Liver (tissue), 9 donors: ENCODE data around the gene AGMAT. TPM values are rescaled to one million over a fixed set of nuclear protein-coding genes. Genes with fewer than 3 reads are reported as not detected.

ENCODE experiments used
- DNase-seq: peaks from one replicate; pipeline ENCODE4 v3.0.0-alpha.2; 2017; ENCODE audit warnings: low spot score
- H3K27ac ChIP-seq, 2 donors: one replicate each; pipeline ENCODE4 v1.7.0; 2013; ENCODE audit warnings: inconsistent platforms in 2 of 2, low read length in 2 of 2, control low read depth in 1 of 2, low read depth in 1 of 2, mild to moderate bottlenecking in 1 of 2
- H3K27me3 ChIP-seq, 4 donors: one replicate each; pipeline versions ENCODE4 v1.6.1 to v1.7.0; 2013; ENCODE audit warnings: low read length in 3 of 4, inconsistent platforms in 1 of 4, mild to moderate bottlenecking in 1 of 4, moderate library complexity in 1 of 4; ENCODE audit not compliant: control insufficient read depth in 4 of 4, insufficient read depth in 4 of 4
- H3K36me3 ChIP-seq, 4 donors: one replicate each; pipeline versions ENCODE4 v1.6.1 to v1.7.0; 2013; ENCODE audit warnings: low read length in 3 of 4, mild to moderate bottlenecking in 3 of 4, low read depth in 1 of 4, moderate library complexity in 1 of 4; ENCODE audit not compliant: control insufficient read depth in 4 of 4, insufficient read depth in 3 of 4
- H3K4me1 ChIP-seq, 4 donors: one replicate each; pipeline versions ENCODE4 v1.6.1 to v1.7.0; 2013; ENCODE audit warnings: low read length in 3 of 4, mild to moderate bottlenecking in 3 of 4, moderate library complexity in 1 of 4; ENCODE audit not compliant: control insufficient read depth in 4 of 4, insufficient read depth in 4 of 4
- H3K4me3 ChIP-seq, 3 donors: one replicate each; pipeline versions ENCODE4 v1.6.1 to v1.7.0; 2013; ENCODE audit warnings: low read length in 3 of 3, control low read depth in 1 of 3, low read depth in 1 of 3, mild to moderate bottlenecking in 1 of 3
- H3K9ac ChIP-seq, 2 donors: one replicate each; pipeline ENCODE4 v1.7.0; 2013; ENCODE audit warnings: low read length in 2 of 2, mild to moderate bottlenecking in 2 of 2, moderate library complexity in 2 of 2, control low read depth in 1 of 2, low read depth in 1 of 2
- H3K9me3 ChIP-seq, 4 donors: one replicate each; pipeline versions ENCODE4 v1.6.1 to v1.7.0; 2013; ENCODE audit warnings: low read length in 3 of 4; ENCODE audit not compliant: control insufficient read depth in 4 of 4
- ATF3 ChIP-seq: IDR thresholded peaks from 2 replicates; pipeline ENCODE4 v1.6.1; 2016; ENCODE audit warnings: antibody characterized with exemption
- CTCF ChIP-seq: fragments of 150-350 bp; IDR thresholded peaks from 2 replicates; pipeline ENCODE4 v1.5.1; 2017; ENCODE audit warnings: improper control_type of control experiment, low read depth, low read length; ENCODE audit not compliant: missing input control
- EGR1 ChIP-seq, 2 donors: IDR thresholded peaks; 2 replicates each; pipeline ENCODE4 v1.6.1; 2016 to 2018; ENCODE audit warnings: antibody characterized with exemption in 2 of 2, low read depth in 2 of 2
- FOXA1 ChIP-seq: IDR thresholded peaks from 2 replicates; pipeline ENCODE4 v1.6.1; 2016; ENCODE audit warnings: antibody characterized with exemption
- FOXA2 ChIP-seq: IDR thresholded peaks from 2 replicates; pipeline ENCODE4 v1.6.1; 2016; ENCODE audit warnings: antibody characterized with exemption
- GABPA ChIP-seq, 2 donors: IDR thresholded peaks in 1 of 2; conservative IDR thresholded peaks in 1 of 2; 2 replicates each; pipeline ENCODE4 v1.6.1; 2016; ENCODE audit warnings: antibody characterized with exemption in 2 of 2, mild to moderate bottlenecking in 1 of 2, moderate library complexity in 1 of 2
- HNF4A ChIP-seq, 2 donors: conservative IDR thresholded peaks; 2 replicates each; pipeline ENCODE4 v1.6.1; 2016; ENCODE audit warnings: antibody characterized with exemption in 2 of 2, mild to moderate bottlenecking in 2 of 2
- HNF4G ChIP-seq: IDR thresholded peaks from 2 replicates; pipeline ENCODE4 v1.6.1; 2016; ENCODE audit warnings: antibody characterized with exemption
- JUND ChIP-seq, 2 donors: IDR thresholded peaks; 2 replicates each; pipeline ENCODE4 v1.6.1; 2016; ENCODE audit warnings: antibody characterized with exemption in 2 of 2
- MAX ChIP-seq: IDR thresholded peaks from 2 replicates; pipeline ENCODE4 v1.6.1; 2016; ENCODE audit warnings: antibody characterized with exemption
- NR2F2 ChIP-seq: IDR thresholded peaks from 2 replicates; pipeline ENCODE4 v1.6.1; 2016; ENCODE audit warnings: antibody characterized with exemption
- RAD21 ChIP-seq, 2 donors: IDR thresholded peaks; 2 replicates each; pipeline ENCODE4 v1.6.1; 2016; ENCODE audit warnings: antibody characterized with exemption in 2 of 2, mild to moderate bottlenecking in 2 of 2
- REST ChIP-seq: IDR thresholded peaks from 2 replicates; pipeline ENCODE4 v1.6.1; 2016; ENCODE audit warnings: antibody characterized with exemption, mild to moderate bottlenecking
- RXRA ChIP-seq, 2 donors: IDR thresholded peaks; 2 replicates each; pipeline ENCODE4 v1.6.1; 2017 to 2018; ENCODE audit warnings: antibody characterized with exemption in 2 of 2, mild to moderate bottlenecking in 1 of 2
- SP1 ChIP-seq: IDR thresholded peaks from 2 replicates; pipeline ENCODE4 v1.6.1; 2018; ENCODE audit warnings: antibody characterized with exemption, mild to moderate bottlenecking
- TAF1 ChIP-seq: conservative IDR thresholded peaks from 2 replicates; pipeline ENCODE4 v1.6.1; 2016; ENCODE audit warnings: antibody characterized with exemption, mild to moderate bottlenecking
- YY1 ChIP-seq: IDR thresholded peaks from 2 replicates; pipeline ENCODE4 v1.6.1; 2016; ENCODE audit warnings: antibody characterized with exemption, mild to moderate bottlenecking
- ZBTB33 ChIP-seq: IDR thresholded peaks from 2 replicates; pipeline ENCODE4 v1.6.1; 2016; ENCODE audit warnings: antibody characterized with exemption
- WGBS: extraction: QIAGEN DNeasy Blood & Tissue Kit; methylation state at CpG from one replicate; pipeline ENCODE4 v1.1.7; 2013; 5-methylcytosine and 5-hydroxymethylcytosine counted together
- polyA plus RNA-seq, 2 donors: library from polyadenylated mRNA; stranded (reverse) in 1 of 2; unstranded in 1 of 2; fragments of 200-250 nt in 1 of 2; fragments of >200 nt in 1 of 2; fragmentation: Nextera tagmentation in 1 of 2; extraction: Ambion mirVana in 1 of 2; gene quantifications; one replicate each; pipeline versions ENCODE4 v1.2.1 to v1.2.3, GENCODE V29; 2013 to 2015
- total RNA-seq, 2 donors: library from RNA; depleted of rRNA; stranded (reverse); fragments of >200 nt; gene quantifications; one replicate each; pipeline ENCODE4 v1.2.3, GENCODE V29; 2014
- donor health status: healthy.
- donor health status: healthy.
- donor health status: healthy.
- donor health status: healthy.
- donor health status: healthy.

Gene AGMAT
- total and polyA plus RNA-seq, 4 donors: 31.9 to 83.6 (median 40.6) TPM

- no peak for DNase-seq
- H3K9ac ChIP-seq: no peak overlapping the region
- no peaks in the 10 kb centered on the region for H3K9me3 ChIP-seq
- TF ChIP-seq TAF1 (no peak), MAX (no peak), SP1 (no peak), GABPA (IDR thresholded peaks at IDR 0.05 in 1 of 2, conservative IDR thresholded peaks at IDR 0.05 in 1 of 2) (no peak), ATF3 (no peak), JUND (IDR thresholded peaks at IDR 0.05) (no peak)
- no peak overlapping the region for H3K27ac ChIP-seq
- peaks cover 6 to 50% (median 32%) of the 10 kb centered on the region in 4 donors for H3K36me3 ChIP-seq
- H3K4me3 ChIP-seq: no peak overlapping the region
- no peaks in the 10 kb centered on the region for H3K27me3 ChIP-seq
- 88% methylated on average over 7 of the region's 7 CpGs for whole genome bisulfite sequencing
- H3K4me1 ChIP-seq: peaks cover 0 to 5% (median 0%) of the 10 kb centered on the region in 4 donors
These were observed 42.2 kb downstream of the AGMAT start for GRCh38 chr1:15542388-15543250.

GRCh38 chr1:15541231-15541792 is 43.5 kb downstream of the AGMAT start:
- H3K36me3 ChIP-seq: peaks cover 6 to 52% (median 34%) of the 10 kb centered on the region in 4 donors
- TF ChIP-seq FOXA1 (no peak), NR2F2 (no peak), GABPA (IDR thresholded peaks at IDR 0.05 in 1 of 2, conservative IDR thresholded peaks at IDR 0.05 in 1 of 2) (no peak), ATF3 (no peak), CTCF (no peak), FOXA2 (no peak), HNF4G (no peak), RXRA (IDR thresholded peaks at IDR 0.05) (no peak), SP1 (no peak), RAD21 (IDR thresholded peaks at IDR 0.05) (no peak), TAF1 (no peak), HNF4A (conservative IDR thresholded peaks at IDR 0.05) (no peak), JUND (IDR thresholded peaks at IDR 0.05) (no peak), MAX (no peak), REST (no peak), ZBTB33 (no peak), YY1 (no peak), EGR1 (IDR thresholded peaks at IDR 0.05; ENCODE audit: low read depth in 2 of 2) (no peak)
- 97% methylated on average over 4 of the region's 4 CpGs for WGBS

More at GRCh38 chr1:15541231-15541792, 43.5 kb downstream of the AGMAT start:
- H3K4me1 ChIP-seq: peaks cover 0 to 5% (median 0%) of the 10 kb centered on the region in 4 donors
- no peak for DNase-seq
- no peak overlapping the region for H3K27ac ChIP-seq
- H3K4me3 ChIP-seq: no peak overlapping the region
- no peak overlapping the region for H3K9ac ChIP-seq
- no peaks in the 10 kb centered on the region for H3K9me3 ChIP-seq
- H3K27me3 ChIP-seq: no peaks in the 10 kb centered on the region
